Esophagus muscularis mucosa (tissue), 4 donors: ENCODE measurements around the gene BBS9. TPM values are rescaled to one million over a fixed set of nuclear protein-coding genes. Genes with fewer than 3 reads are reported as not detected.

Experiments used
- DNase-seq: peaks from one replicate; pipeline ENCODE4 v3.0.0-alpha.2; 2017; ENCODE audit errors: extremely low spot score
- H3K27ac ChIP-seq, 4 donors: fragments of 200-600 bp; sonication (generic); replicated peaks in 1 of 4; 1 replicate in 3 of 4; 2 replicates in 1 of 4; pipeline ENCODE4 v1.5.1; 2016 to 2019; ENCODE audit warnings: mild to moderate bottlenecking in 1 of 4
- H3K27me3 ChIP-seq, 4 donors: fragments of 200-600 bp; sonication (generic); one replicate each; pipeline versions ENCODE4 v1.5.1 to v1.6.0; 2016 to 2019
- H3K36me3 ChIP-seq, 4 donors: fragments of 200-600 bp; sonication (generic); one replicate each; pipeline ENCODE4 v1.5.1; 2016 to 2019
- H3K4me1 ChIP-seq, 4 donors: fragments of 200-600 bp; sonication (generic); one replicate each; pipeline ENCODE4 v1.5.1; 2016 to 2019
- H3K4me3 ChIP-seq, 4 donors: fragments of 200-600 bp; sonication (generic); 1 replicate in 2 of 4; 2 replicates in 2 of 4; pipeline ENCODE4 v1.5.1; 2016 to 2019; ENCODE audit warnings: mild to moderate bottlenecking in 4 of 4, moderate library complexity in 1 of 4
- H3K9me3 ChIP-seq, 4 donors: fragments of 200-600 bp; sonication (generic); 1 replicate in 3 of 4; 2 replicates in 1 of 4; pipeline ENCODE4 v1.5.1; 2016 to 2019
- CTCF ChIP-seq, 3 experiments: fragments of 200-600 bp in 2 of 3; fragments of 450-650 bp in 1 of 3; sonication (generic) in 2 of 3; IDR thresholded peaks; one replicate each; pipeline ENCODE4 v1.5.1; 2017 to 2019; ENCODE audit warnings: antibody characterized with exemption in 3 of 3, mild to moderate bottlenecking in 2 of 3, moderate library complexity in 1 of 3
- EP300 ChIP-seq: sonication (generic); formaldehyde crosslinking; IDR thresholded peaks from one replicate; pipeline ENCODE4 v1.6.1; 2017; ENCODE audit warnings: antibody characterized with exemption
- POLR2A ChIP-seq: fragments of 450-650 bp; IDR thresholded peaks from one replicate; pipeline ENCODE4 v1.6.1; 2017; ENCODE audit warnings: antibody characterized with exemption, moderate library complexity, mild to moderate bottlenecking, low read depth
- POLR2AphosphoS5 ChIP-seq, 2 donors: sonication (generic); formaldehyde crosslinking; IDR thresholded peaks; one replicate each; pipeline ENCODE4 v1.6.1; 2017; ENCODE audit warnings: antibody characterized with exemption in 2 of 2
- WGBS: methylation state at CpG from one replicate; pipeline ENCODE4 v1.1.5; 2018; 5-methylcytosine and 5-hydroxymethylcytosine counted together
- intact Hi-C: fragments of 100-400 bp; cut with DNase I; formaldehyde crosslinking; loops from one replicate; pipeline ENCODE4 v1.15.1; 2023
- small RNA-seq, 3 donors: library from RNA; depleted of rRNA; stranded (forward); fragments of <200 nt; gene quantifications; one replicate each; pipeline ENCODE3, GENCODE V24; 2016
- total RNA-seq, 4 donors: library from RNA; depleted of rRNA; stranded (reverse); fragments of >200 nt; gene quantifications; one replicate each; pipeline versions ENCODE4 v1.1.0 to v1.2.1, GENCODE V29; 2016

BBS9 gene
- total RNA-seq, 4 donors from 2014 or later: 14.7 to 20.8 (median 16.3) TPM

- Histone ChIP-seq H3K4me1 (no peaks in the 10 kb centered on the region), H3K27me3 (no peaks in the 10 kb centered on the region), H3K36me3 (no peaks in the 10 kb centered on the region), H3K9me3 (no peaks in the 10 kb centered on the region), H3K27ac (no peak overlapping the region), H3K4me3 (no peak overlapping the region)
- TF ChIP-seq EP300 (no peak), POLR2AphosphoS5 (IDR thresholded peaks at IDR 0.05) (no peak), POLR2A (no peak), CTCF (IDR thresholded peaks at IDR 0.05) (no peak)
- intact Hi-C loops: no loop called here
- 91% methylated on average over 5 of the region's 5 CpGs for WGBS
- DNase-seq: no peak
Measured at GRCh38 chr7:33654676-33655075, 525.3 kb downstream of the BBS9 start.

Small RNAs within 50 kb of the gene (small RNA-seq; reads per million reads assigned to genes)
- gene AC007312.1: 0 reads per million in 3 donors
- gene AC074338.1: 0 reads per million in 3 donors
- gene RNA5SP229: 0 to 0.19 (median 0.08) reads per million in 3 donors

Other genes with a start within 250 kb of the BBS9 start
- 10 to 100 TPM; 28.3 to 51.2 (median 38.7) TPM for gene KBTBD2, start 237.8 kb upstream of the BBS9 start, total RNA-seq
- 100 to 1,000 TPM; 119 to 123 (median 122) TPM for gene FKBP9, start 172.1 kb upstream of the BBS9 start, total RNA-seq
- gene NT5C3A, start 66.8 kb upstream of the BBS9 start, total RNA-seq: 10 to 100 TPM; 13.9 to 22.0 (median 19.7) TPM
- 10 to 100 TPM in 2 of 4 donors, 1 to 10 TPM in 2; 7.6 to 11.5 (median 10.1) TPM for gene RP9, start 20.2 kb upstream of the BBS9 start, total RNA-seq